H1 (cell line): ENCODE results near the gene KLHL35. TPM values are rescaled to one million over a fixed set of nuclear protein-coding genes. Genes with fewer than 3 reads are reported as not detected.

Experiments
- CTCF ChIA-PET: fragments of 300-600 bp; sonication (Branson Sonifier 250); formaldehyde crosslinking; loops from one replicate; lab custom pipeline; 2021; ENCODE audit not compliant: partially characterized antibody; lab: Charles Lee
- POLR2A ChIA-PET: fragments of 300-600 bp; sonication (Branson Sonifier 250); formaldehyde crosslinking; loops from one replicate; lab custom pipeline; 2021; ENCODE audit warnings: inconsistent platforms; ENCODE audit not compliant: partially characterized antibody; lab: Charles Lee
- DNase-seq, 2 experiments: peaks; one replicate each; pipeline versions ENCODE4 v3.0.0 to v3.0.0-alpha.2; 2010 to 2022; ENCODE audit warnings: low spot score in 2 of 2, low read depth in 1 of 2, mixed read lengths in 1 of 2
- FAIRE-seq: peaks from 2 replicates; lab custom pipeline; 2011; peaks lifted over from hg19 to GRCh38; lab: Jason Lieb, UNC
- H2AFZ ChIP-seq: 2 replicates; pipeline ENCODE4 v1.8.1; 2012; ENCODE audit warnings: low read length, inconsistent platforms
- H2AK5ac ChIP-seq: 2 replicates; pipeline ENCODE4 v1.6.1; 2013; ENCODE audit warnings: low read depth, low read length
- H2BK120ac ChIP-seq: replicated peaks from 2 replicates; pipeline ENCODE3; 2013; ENCODE audit warnings: low read depth, low read length, inconsistent platforms
- H2BK12ac ChIP-seq: 2 replicates; pipeline ENCODE4 v1.6.1; 2013; ENCODE audit warnings: low read depth, low read length
- H2BK15ac ChIP-seq: 2 replicates; pipeline ENCODE4 v1.6.1; 2013; ENCODE audit warnings: low read length
- H2BK20ac ChIP-seq: 2 replicates; pipeline ENCODE4 v1.6.1; 2013; ENCODE audit warnings: low read length
- H2BK5ac ChIP-seq: 2 replicates; pipeline ENCODE4 v1.6.1; 2013; ENCODE audit warnings: low read depth, low read length
- H3K14ac ChIP-seq: 2 replicates; pipeline ENCODE4 v1.6.1; 2013; ENCODE audit warnings: inconsistent platforms; ENCODE audit not compliant: insufficient read length
- H3K18ac ChIP-seq: 2 replicates; pipeline ENCODE4 v1.6.1; 2013; ENCODE audit warnings: low read length; ENCODE audit errors: extremely low read depth
- H3K23ac ChIP-seq: 2 replicates; pipeline ENCODE4 v1.6.1; 2013; ENCODE audit warnings: inconsistent platforms; ENCODE audit not compliant: insufficient read length
- H3K23me2 ChIP-seq: 2 replicates; pipeline ENCODE4 v1.6.1; 2013; ENCODE audit warnings: low read depth, low read length
- H3K27ac ChIP-seq: 2 replicates; pipeline ENCODE4 v1.6.1; 2011; ENCODE audit warnings: low read depth, low read length, inconsistent platforms
- H3K27me3 ChIP-seq, 4 experiments: replicated peaks in 1 of 4; 1 replicate in 1 of 4; 2 replicates in 3 of 4; pipeline versions ENCODE4 v1.6.1 to v1.8.1; 2011 to 2013; ENCODE audit warnings: low read length in 3 of 4, mild to moderate bottlenecking in 3 of 4, inconsistent platforms in 2 of 4, mixed read lengths in 2 of 4, moderate library complexity in 1 of 4; ENCODE audit not compliant: control insufficient read depth in 3 of 4, insufficient read depth in 3 of 4; ENCODE audit errors: extremely low read depth in 1 of 4
- H3K36me3 ChIP-seq, 4 experiments: 2 replicates each; pipeline versions ENCODE4 v1.6.1 to v1.8.1; 2011 to 2013; ENCODE audit warnings: mild to moderate bottlenecking in 4 of 4, low read length in 3 of 4, moderate library complexity in 2 of 4, control low read depth in 1 of 4, inconsistent platforms in 1 of 4; ENCODE audit not compliant: insufficient read depth in 4 of 4, control insufficient read depth in 2 of 4
- H3K4ac ChIP-seq: replicated peaks from 2 replicates; pipeline ENCODE3; 2013; ENCODE audit warnings: low read length, low read depth, mixed read lengths, inconsistent platforms; ENCODE audit not compliant: insufficient read length
- H3K4me1 ChIP-seq, 4 experiments: replicated peaks in 1 of 4; 1 replicate in 1 of 4; 2 replicates in 3 of 4; pipeline versions ENCODE4 v1.6.1 to v1.8.1; 2011 to 2013; ENCODE audit warnings: low read length in 3 of 4, inconsistent platforms in 2 of 4, mixed read lengths in 1 of 4; ENCODE audit not compliant: insufficient read depth in 4 of 4, control insufficient read depth in 3 of 4
- H3K4me2 ChIP-seq, 2 experiments: 2 replicates each; pipeline versions ENCODE4 v1.6.1 to v1.8.1; 2011 to 2013; ENCODE audit warnings: low read depth in 2 of 2, low read length in 2 of 2, control low read depth in 1 of 2, inconsistent platforms in 1 of 2, mild to moderate bottlenecking in 1 of 2; ENCODE audit not compliant: insufficient read depth in 1 of 2
- H3K4me3 ChIP-seq, 4 experiments: fragments of 200-600, 300-600 bp in 1 of 4; sonication (generic), shearing (Covaris generic), sonication (Bioruptor Twin) in 1 of 4; 2 replicates each; pipeline versions ENCODE4 v1.5.1 to v1.8.1; 2011 to 2016; ENCODE audit warnings: low read length in 4 of 4, low read depth in 3 of 4, control low read depth in 2 of 4, inconsistent platforms in 2 of 4, mild to moderate bottlenecking in 2 of 4, mixed read lengths in 1 of 4, moderate library complexity in 1 of 4; ENCODE audit not compliant: insufficient read depth in 2 of 4; ENCODE audit errors: extremely low read depth in 1 of 4
- H3K56ac ChIP-seq: replicated peaks from 2 replicates; pipeline ENCODE3; 2013; ENCODE audit warnings: low read depth, mild to moderate bottlenecking, mixed read lengths, low read length, inconsistent platforms; ENCODE audit not compliant: insufficient read length
- H3K79me1 ChIP-seq: 2 replicates; pipeline ENCODE4 v1.6.1; 2013; ENCODE audit warnings: low read depth, low read length, control low read depth
- H3K79me2 ChIP-seq, 2 experiments: 2 replicates each; pipeline versions ENCODE4 v1.6.1 to v1.8.1; 2012 to 2013; ENCODE audit warnings: low read length in 2 of 2, mild to moderate bottlenecking in 2 of 2, inconsistent platforms in 1 of 2; ENCODE audit not compliant: insufficient read depth in 2 of 2, control insufficient read depth in 1 of 2
- H3K9ac ChIP-seq, 4 experiments: replicated peaks in 1 of 4; 1 replicate in 1 of 4; 2 replicates in 3 of 4; pipeline versions ENCODE4 v1.6.1 to v1.8.1; 2011 to 2013; ENCODE audit warnings: low read depth in 3 of 4, low read length in 3 of 4, control low read depth in 2 of 4, mild to moderate bottlenecking in 2 of 4, moderate library complexity in 2 of 4, inconsistent platforms in 1 of 4; ENCODE audit errors: extremely low read depth in 1 of 4
- H3K9me3 ChIP-seq, 2 experiments: 2 replicates each; pipeline versions ENCODE4 v1.6.1 to v1.8.1; 2012 to 2013; ENCODE audit warnings: mild to moderate bottlenecking in 2 of 2, moderate library complexity in 2 of 2, control low read depth in 1 of 2, inconsistent platforms in 1 of 2, low read depth in 1 of 2, low read length in 1 of 2, mixed read lengths in 1 of 2; ENCODE audit not compliant: insufficient read depth in 2 of 2
- H4K20me1 ChIP-seq, 2 experiments: replicated peaks in 1 of 2; 2 replicates each; pipeline versions ENCODE3 to v1.8.1; 2011 to 2013; ENCODE audit warnings: inconsistent platforms in 2 of 2, low read length in 2 of 2, mild to moderate bottlenecking in 1 of 2; ENCODE audit not compliant: insufficient read depth in 2 of 2, control insufficient read depth in 1 of 2
- H4K5ac ChIP-seq: 2 replicates; pipeline ENCODE4 v1.6.1; 2013; ENCODE audit warnings: low read length, low read depth, mixed read lengths, inconsistent platforms; ENCODE audit not compliant: insufficient read length
- H4K8ac ChIP-seq: 2 replicates; pipeline ENCODE4 v1.8.0; 2013; ENCODE audit warnings: mild to moderate bottlenecking, moderate library complexity, low read length, inconsistent platforms; ENCODE audit not compliant: insufficient read depth; ENCODE audit errors: extremely low read depth
- H4K91ac ChIP-seq: replicated peaks from 2 replicates; pipeline ENCODE3; 2013; ENCODE audit warnings: low read length, mixed read lengths, inconsistent platforms; ENCODE audit not compliant: insufficient read length
- ATF3 ChIP-seq: IDR thresholded peaks from 2 replicates; pipeline ENCODE4 v1.6.1; 2011; ENCODE audit warnings: low read depth, mild to moderate bottlenecking, low read length; ENCODE audit not compliant: insufficient read depth
- BACH1 ChIP-seq: IDR thresholded peaks from 2 replicates; pipeline ENCODE4 v1.6.1; 2012; ENCODE audit warnings: low read length, improper control_type of control experiment
- CBX5 ChIP-seq: fragments of 300-800, 300-1000 bp; sonication (generic); IDR thresholded peaks from 2 replicates; pipeline ENCODE4 v1.7.1; 2016; ENCODE audit warnings: antibody characterized with exemption, low read length, low read depth
- CHD2 ChIP-seq: IDR thresholded peaks from 2 replicates; pipeline ENCODE4 v1.6.1; 2012; ENCODE audit warnings: low read length, improper control_type of control experiment
- EP300 ChIP-seq, 2 experiments: IDR thresholded peaks; 1 replicate in 1 of 2; 2 replicates in 1 of 2; pipeline ENCODE4 v1.6.1; 2011 to 2012; ENCODE audit warnings: low read depth in 2 of 2, low read length in 2 of 2, mild to moderate bottlenecking in 2 of 2, borderline replicate concordance in 1 of 2, inconsistent platforms in 1 of 2, moderate library complexity in 1 of 2
- JUND ChIP-seq: IDR thresholded peaks from 2 replicates; pipeline ENCODE4 v1.6.1; 2011; ENCODE audit warnings: mild to moderate bottlenecking, improper control_type of control experiment, low read length
- NANOG ChIP-seq: IDR thresholded peaks from 2 replicates; pipeline ENCODE4 v1.6.1; 2011; ENCODE audit warnings: low read length, low read depth, mild to moderate bottlenecking, inconsistent platforms; ENCODE audit not compliant: insufficient read depth, poor library complexity, severe bottlenecking
- POLR2A ChIP-seq, 2 experiments: IDR thresholded peaks; 1 replicate in 1 of 2; 2 replicates in 1 of 2; pipeline ENCODE4 v1.6.1; 2011; ENCODE audit warnings: low read depth in 2 of 2, low read length in 2 of 2, mild to moderate bottlenecking in 2 of 2; ENCODE audit errors: control extremely low read depth in 1 of 2
- RBBP5 ChIP-seq: IDR thresholded peaks from 2 replicates; pipeline ENCODE4 v1.7.1; 2012; ENCODE audit warnings: low read depth, mild to moderate bottlenecking, inconsistent platforms, low read length, moderate library complexity, borderline replicate concordance
- SP4 ChIP-seq: IDR thresholded peaks from 2 replicates; pipeline ENCODE4 v1.6.1; 2012; ENCODE audit warnings: low read length, inconsistent platforms
- TAF1 ChIP-seq: IDR thresholded peaks from 2 replicates; pipeline ENCODE4 v1.6.1; 2011; ENCODE audit warnings: mild to moderate bottlenecking, low read depth, low read length
- ZNF274 ChIP-seq: IDR thresholded peaks from 2 replicates; pipeline ENCODE4 v1.7.0; 2012; ENCODE audit warnings: low read length, borderline replicate concordance; ENCODE audit errors: extremely low read depth
- WGBS, 2 experiments: shearing (Covaris generic) in 1 of 2; methylation state at CpG; one replicate each; pipeline versions ENCODE4 v1.1.6 to v1.1.7; 2013 to 2015; ENCODE audit warnings: low lambda C conversion rate in 2 of 2, mixed read lengths in 2 of 2, inconsistent platforms in 1 of 2, low coverage in 1 of 2, missing lambda C conversion rate in 1 of 2; ENCODE audit not compliant: insufficient replicate concordance in 2 of 2, insufficient coverage in 1 of 2, insufficient read length in 1 of 2; ENCODE audit errors: extremely low coverage in 1 of 2, missing lambda C conversion rate in 1 of 2; 5-methylcytosine and 5-hydroxymethylcytosine counted together
- polyA plus RNA-seq, 7 experiments: library from polyadenylated mRNA; depleted of rRNA in 3 of 7; stranded (reverse) in 5 of 7; unstranded in 2 of 7; fragments of >200 nt in 5 of 7; fragments of 200-250 nt in 2 of 7; gene quantifications; 1 replicate in 5 of 7; 2 replicates in 1 of 7; 4 replicates in 1 of 7; pipeline versions ENCODE4 v1.2.1 to v1.2.3, GENCODE V29; 2011 to 2013; ENCODE audit warnings: missing spikeins in 2 of 7, mixed read lengths in 2 of 7
- total RNA-seq: library from RNA; stranded (reverse); fragmentation: NEBNext Ultra II Directional; extraction: Animal tissue kit (Norgen Biotek cat#: 25700); gene quantifications from 2 replicates; pipeline ENCODE4 v1.2.1, GENCODE V29; 2021
- TF ChIP-seq, protein P1 (sequence below): IDR thresholded peaks from 2 replicates; pipeline ENCODE4 v1.6.1; 2012; ENCODE audit warnings: inconsistent platforms

The KLHL35 gene
- total and polyA plus RNA-seq, 2 of the 8 experiments (the other 6 are each of a cell fraction or from before 2014, with no cell fraction given): 0.35 to 0.41 TPM

DNA sequence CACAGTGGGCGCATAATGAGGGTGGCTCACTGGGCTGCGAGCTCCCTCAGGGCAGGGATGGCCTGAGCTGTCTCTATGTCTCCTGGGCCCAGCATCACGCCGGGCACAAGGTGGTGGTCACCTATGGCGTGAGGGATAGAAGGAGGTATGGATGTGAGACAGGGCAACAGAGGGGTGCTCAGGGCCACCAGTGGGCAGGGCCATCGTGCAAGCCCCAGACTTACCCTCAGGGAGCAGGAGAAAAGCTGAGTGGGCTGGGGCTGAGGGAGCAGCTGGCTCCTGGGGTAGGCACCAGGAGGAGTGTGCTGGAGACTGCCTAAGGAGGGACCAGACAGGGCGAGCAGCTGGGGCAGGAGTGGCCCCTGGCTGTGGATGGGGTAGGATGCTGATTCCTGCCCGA, 34.3 kb upstream of the KLHL35 start:
- H3K4me2 ChIP-seq: no peak overlapping the region
- H4K8ac ChIP-seq: no peak overlapping the region
- H2BK12ac ChIP-seq: no peak overlapping the region
- H4K91ac ChIP-seq: no peak overlapping the region
- no peak overlapping the region for H2BK5ac ChIP-seq
- no peaks in the 10 kb centered on the region for H3K79me2 ChIP-seq
- POLR2A ChIA-PET: interaction anchor here (1.0 to 3.1 kb wide), 3 partner anchors 9 to 24 kb away, joined by 3 to 13 read pairs (median 5); no protein-coding TSS in a partner anchor
- peaks cover 2% of the 10 kb centered on the region; the same call in 1 of the 2 replicates for H3K23me2 ChIP-seq
- no peak overlapping the region for H3K56ac ChIP-seq
- no peaks in the 10 kb centered on the region for H3K9me3 ChIP-seq
- H3K23ac ChIP-seq: no peak overlapping the region
- H3K14ac ChIP-seq: no peak overlapping the region
- FAIRE-seq (no peak), DNase-seq (no peak)
- H3K36me3 ChIP-seq: no peaks in the 10 kb centered on the region; a peak in 1 of 8 replicates
- H4K5ac ChIP-seq: no peak overlapping the region
- H3K9ac ChIP-seq: no peak overlapping the region
- peaks cover 2 to 14% (median 10%) of the 10 kb centered on the region in 4 experiments for H3K4me1 ChIP-seq
- H3K4ac ChIP-seq: no peak overlapping the region
- H3K4me3 ChIP-seq: no peak overlapping the region
- no peak overlapping the region for H2BK120ac ChIP-seq
- no peaks in the 10 kb centered on the region for H3K27me3 ChIP-seq
- no peak overlapping the region for H2BK15ac ChIP-seq
- WGBS, 2 experiments: 88% methylated on average over 6 of the region's 8 CpGs; no CpG with 5 or more reads in 1 of the 2 experiments
- H3K79me1 ChIP-seq: no peaks in the 10 kb centered on the region
- CTCF ChIA-PET: interaction anchor here (0.9 to 31.5 kb wide), 7 partner anchors 11 to 108 kb away, joined by 3 to 603 read pairs (median 10); partner anchors contain the start of gene GDPD5
- H2BK20ac ChIP-seq: no peak overlapping the region
- H3K27ac ChIP-seq: no peak overlapping the region
- H4K20me1 ChIP-seq: no peaks in the 10 kb centered on the region
- no peak overlapping the region for H2AK5ac ChIP-seq
- no peak overlapping the region for H2AFZ ChIP-seq
- no peak overlapping the region for H3K18ac ChIP-seq
- TF ChIP-seq SP4 (no peak), CBX5 (no peak), JUND (no peak), POLR2A (IDR thresholded peaks at IDR 0.05; ENCODE audit: control extremely low read depth in 1 of 2, low read depth in 2 of 2, low read length in 2 of 2) (no peak), TAF1 (no peak), BACH1 (no peak), ATF3 (no peak), CHD2 (no peak), EP300 (IDR thresholded peaks at IDR 0.05; ENCODE audit: borderline replicate concordance in 1 of 2, low read depth in 2 of 2, low read length in 2 of 2) (no peak), NANOG (no peak), RBBP5 (no peak), ZNF274 (no peak)
- TF ChIP-seq, protein P1, sequence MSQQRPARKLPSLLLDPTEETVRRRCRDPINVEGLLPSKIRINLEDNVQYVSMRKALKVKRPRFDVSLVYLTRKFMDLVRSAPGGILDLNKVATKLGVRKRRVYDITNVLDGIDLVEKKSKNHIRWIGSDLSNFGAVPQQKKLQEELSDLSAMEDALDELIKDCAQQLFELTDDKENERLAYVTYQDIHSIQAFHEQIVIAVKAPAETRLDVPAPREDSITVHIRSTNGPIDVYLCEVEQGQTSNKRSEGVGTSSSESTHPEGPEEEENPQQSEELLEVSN: no peak
